Stimulated activated CD8-positive, alpha-beta memory T cell treated with anti-CD3 and anti-CD28 coated beads, Interleukin-15, amount 100 ng/mL, for 24 hours (primary cell): Measurements from ENCODE around the gene ADD3.

Source experiments
- DNase-seq: peaks from one replicate; pipeline ENCODE4 v3.0.0-alpha.2; 2020; ENCODE audit warnings: low read depth

The ADD3 gene

GRCh38 chr10:110181451-110181850, 173.7 kb downstream of the ADD3 start:
- no peak for DNase-seq

- no peak for DNase-seq
These were observed 174.1 kb downstream of the ADD3 start for GRCh38 chr10:110181911-110182310.

- no peak for DNase-seq
These were observed 176.6 kb downstream of the ADD3 start for GRCh38 chr10:110184398-110184797.
